Measurements from ENCODE around the gene DGAT2.
"Not testable (repeated sequence)": the region's sequence is repeated elsewhere in the genome, so short reads cannot be mapped to it uniquely, and the experiment has no call there.

DGAT2 gene

DNA sequence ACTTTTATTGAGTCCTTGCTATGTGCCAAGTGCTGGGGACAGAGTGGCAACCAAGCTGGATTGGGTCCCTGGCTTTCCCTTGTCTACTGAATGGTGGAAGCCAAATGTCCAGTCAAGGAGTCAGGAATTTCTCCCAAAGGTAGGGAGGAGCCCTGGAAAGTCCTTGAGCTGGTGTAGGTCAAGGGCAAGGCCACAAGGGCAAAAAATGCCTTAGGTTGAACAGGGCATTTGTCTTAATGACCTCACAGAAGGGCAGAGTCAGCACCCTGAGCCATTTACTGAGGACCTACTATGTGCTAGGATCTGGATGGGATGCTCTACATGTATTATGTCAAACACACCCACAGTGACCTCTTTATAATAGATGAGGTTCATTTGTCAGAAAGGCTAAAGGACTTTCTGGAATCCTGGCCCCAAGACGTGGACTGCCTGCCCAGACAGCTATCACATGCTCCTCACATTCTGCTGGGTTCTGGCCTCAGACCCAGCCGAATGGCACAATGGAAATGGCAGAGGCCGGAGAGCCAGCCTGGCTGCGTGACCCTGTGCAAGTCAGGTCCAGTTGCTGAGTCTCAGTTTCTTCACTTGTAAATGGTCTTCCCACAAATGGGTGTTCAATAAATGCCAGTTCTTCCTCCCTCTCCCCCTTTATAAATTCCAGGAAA, 33.3 kb upstream of the DGAT2 start:
- TF ChIP-seq, protein P1, sequence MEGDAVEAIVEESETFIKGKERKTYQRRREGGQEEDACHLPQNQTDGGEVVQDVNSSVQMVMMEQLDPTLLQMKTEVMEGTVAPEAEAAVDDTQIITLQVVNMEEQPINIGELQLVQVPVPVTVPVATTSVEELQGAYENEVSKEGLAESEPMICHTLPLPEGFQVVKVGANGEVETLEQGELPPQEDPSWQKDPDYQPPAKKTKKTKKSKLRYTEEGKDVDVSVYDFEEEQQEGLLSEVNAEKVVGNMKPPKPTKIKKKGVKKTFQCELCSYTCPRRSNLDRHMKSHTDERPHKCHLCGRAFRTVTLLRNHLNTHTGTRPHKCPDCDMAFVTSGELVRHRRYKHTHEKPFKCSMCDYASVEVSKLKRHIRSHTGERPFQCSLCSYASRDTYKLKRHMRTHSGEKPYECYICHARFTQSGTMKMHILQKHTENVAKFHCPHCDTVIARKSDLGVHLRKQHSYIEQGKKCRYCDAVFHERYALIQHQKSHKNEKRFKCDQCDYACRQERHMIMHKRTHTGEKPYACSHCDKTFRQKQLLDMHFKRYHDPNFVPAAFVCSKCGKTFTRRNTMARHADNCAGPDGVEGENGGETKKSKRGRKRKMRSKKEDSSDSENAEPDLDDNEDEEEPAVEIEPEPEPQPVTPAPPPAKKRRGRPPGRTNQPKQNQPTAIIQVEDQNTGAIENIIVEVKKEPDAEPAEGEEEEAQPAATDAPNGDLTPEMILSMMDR (IDR thresholded peaks at IDR 0.05; ENCODE audit: extremely low read depth, missing control alignments), result no peak
- no peak for DNase-seq (ENCODE audit: low spot score)

DNA sequence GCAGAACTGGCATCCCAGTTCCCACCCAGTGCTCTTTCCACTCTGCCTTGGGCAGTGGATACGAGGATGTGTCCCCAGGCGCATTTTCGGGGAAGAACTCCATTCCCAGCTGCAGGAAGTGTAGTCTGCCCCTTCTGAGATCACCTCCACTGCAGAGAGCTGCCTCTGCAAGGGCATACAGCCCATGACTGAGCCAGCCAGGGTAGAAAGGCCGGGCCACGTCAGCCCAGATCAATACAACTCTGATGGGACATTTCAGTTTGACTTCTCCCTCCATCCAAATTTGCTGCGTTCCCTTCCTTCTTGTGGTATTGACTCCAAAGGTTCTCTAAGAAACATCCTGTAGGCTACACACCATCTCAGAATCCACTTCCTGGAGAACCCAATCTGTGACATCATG, 31.3 kb upstream of the DGAT2 start:
- no peak for DNase-seq (ENCODE audit: low spot score)
- TF ChIP-seq, protein P1 (IDR thresholded peaks at IDR 0.05; ENCODE audit: extremely low read depth, missing control alignments), result no peak

DNA sequence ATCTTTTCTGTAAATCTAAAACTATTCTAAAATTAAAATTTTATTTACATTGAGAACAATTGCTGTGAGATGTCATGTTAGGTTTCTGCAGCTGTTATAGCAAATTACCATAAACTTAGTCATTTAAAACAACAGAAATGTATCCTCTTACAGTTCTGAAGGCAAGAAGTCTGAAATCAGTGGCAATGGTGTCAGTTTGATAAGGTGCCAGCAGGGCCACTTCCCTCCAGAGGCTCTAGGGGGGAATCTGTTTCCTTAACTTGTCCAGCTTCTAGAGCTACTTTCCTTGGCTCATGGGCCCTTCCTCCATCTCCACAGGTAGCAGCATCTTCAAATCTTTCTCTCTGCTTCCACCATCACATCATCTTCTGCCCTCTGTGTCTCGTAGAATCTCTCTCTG, 27.9 kb upstream of the DGAT2 start:
- TF ChIP-seq, protein P1 (IDR thresholded peaks at IDR 0.05; ENCODE audit: extremely low read depth, missing control alignments), result no peak
- no peak for DNase-seq (ENCODE audit: low spot score)

DNA sequence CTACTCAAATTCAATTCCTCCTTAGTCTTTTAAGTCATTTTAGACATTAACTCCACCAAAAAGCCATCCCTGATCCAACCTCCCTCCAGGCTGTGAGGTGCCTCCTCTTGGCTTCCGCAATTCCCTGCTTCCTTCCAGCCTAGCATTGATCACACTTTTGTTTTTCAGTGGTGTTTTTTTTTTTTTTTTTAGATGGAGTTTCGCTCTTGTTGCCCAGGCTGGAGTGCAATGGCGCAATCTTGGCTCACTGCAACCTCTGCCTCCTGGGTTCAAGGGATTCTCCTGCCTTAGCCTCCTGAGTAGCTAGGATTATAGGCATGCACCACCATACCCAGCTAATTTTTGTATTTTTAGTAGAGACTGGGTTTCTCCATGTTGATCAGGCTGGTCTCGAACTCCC, 25.4 kb upstream of the DGAT2 start:
- DNase-seq (ENCODE audit: low spot score), result not testable (repeated sequence)

DNA sequence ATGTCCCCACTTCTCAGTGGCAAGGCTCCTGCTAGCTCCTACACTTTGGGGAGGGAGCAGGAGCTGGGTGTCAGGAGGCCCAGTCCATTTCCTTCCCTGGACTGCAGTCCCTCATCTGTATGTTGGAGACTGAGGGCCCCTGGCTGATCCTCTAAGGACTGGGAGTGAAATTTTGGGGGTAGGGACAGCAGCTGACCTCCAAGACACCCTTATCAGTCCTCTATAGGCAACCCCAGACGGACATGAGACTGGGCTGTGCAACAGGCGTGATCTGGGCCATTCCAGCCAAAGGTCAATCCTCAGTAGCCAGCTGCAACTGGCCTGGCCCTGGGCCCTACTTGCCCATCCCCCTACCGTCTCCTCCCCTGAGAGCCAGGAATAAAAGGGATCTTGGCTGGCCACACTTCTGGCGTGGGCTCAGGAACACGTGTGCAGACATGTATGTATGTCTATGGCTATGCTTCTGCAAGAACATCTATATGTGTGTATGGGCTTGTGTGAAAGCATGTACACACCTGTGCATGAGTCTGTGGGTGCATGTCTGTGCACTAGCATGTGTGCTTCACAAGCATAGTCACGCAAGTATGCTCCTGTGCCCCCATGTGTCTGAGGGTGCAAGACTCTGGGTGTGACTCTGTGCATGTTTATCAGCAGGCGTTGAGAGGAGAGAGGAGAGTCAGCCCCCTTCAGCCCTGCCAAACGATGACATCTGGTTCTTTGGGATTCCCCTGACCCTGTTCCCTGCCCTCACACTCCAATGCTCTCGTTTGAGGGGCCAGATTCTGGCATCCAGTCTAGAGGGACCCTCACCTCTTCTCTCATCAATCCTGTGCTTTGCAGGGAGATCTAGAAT, 24.6 kb upstream of the DGAT2 start:
- TF ChIP-seq, protein P1 (IDR thresholded peaks at IDR 0.05; ENCODE audit: extremely low read depth, missing control alignments), result no peak
- DNase-seq (ENCODE audit: low spot score), result no peak

DNA sequence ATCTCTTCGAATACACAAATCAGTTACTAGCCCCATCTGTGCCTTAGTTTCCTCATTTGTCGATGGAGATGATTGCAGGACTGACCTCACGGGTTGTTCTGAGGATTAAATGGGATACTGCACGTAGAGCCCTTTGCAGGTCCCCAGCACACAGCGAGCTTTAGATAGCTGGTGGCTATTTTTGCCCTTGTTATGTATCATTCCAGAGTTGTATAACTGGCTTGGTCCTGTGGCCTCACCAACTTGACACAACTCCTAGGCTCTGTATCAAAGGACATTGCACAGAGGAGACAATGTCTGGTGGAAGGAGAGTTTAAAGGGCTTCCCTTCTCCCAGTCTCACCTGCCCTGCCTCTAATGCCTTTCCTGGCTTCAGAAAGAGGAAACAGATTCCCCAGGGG, 22.8 kb upstream of the DGAT2 start:
- TF ChIP-seq, protein P1 (IDR thresholded peaks at IDR 0.05; ENCODE audit: extremely low read depth, missing control alignments), result no peak
- no peak for DNase-seq (ENCODE audit: low spot score)

DNA sequence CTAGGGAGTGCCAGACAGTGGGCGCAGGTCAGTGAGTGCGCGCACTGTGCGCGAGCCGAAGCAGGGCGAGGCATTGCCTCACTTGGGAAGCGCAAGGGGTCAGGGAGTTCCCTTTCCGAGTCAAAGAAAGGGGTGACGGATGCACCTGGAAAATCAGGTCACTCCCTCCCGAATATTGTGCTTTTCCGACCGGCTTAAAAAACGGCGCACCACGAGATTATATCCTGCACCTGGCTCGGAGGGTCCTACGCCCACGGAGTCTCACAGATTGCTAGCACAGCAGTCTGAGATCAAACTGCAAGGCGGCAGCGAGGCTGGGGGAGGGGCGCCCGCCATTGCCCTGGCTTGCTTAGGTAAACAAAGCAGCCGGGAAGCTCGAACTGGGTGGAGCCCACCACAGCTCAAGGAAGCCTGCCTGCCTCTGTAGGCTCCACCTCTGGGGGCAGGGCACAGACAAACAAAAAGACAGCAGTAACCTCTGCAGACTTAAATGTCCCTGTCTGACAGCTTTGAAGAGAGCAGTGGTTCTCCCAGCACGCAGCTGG, 19.8 kb upstream of the DGAT2 start:
- not testable (repeated sequence) for DNase-seq (ENCODE audit: low spot score)

DNA sequence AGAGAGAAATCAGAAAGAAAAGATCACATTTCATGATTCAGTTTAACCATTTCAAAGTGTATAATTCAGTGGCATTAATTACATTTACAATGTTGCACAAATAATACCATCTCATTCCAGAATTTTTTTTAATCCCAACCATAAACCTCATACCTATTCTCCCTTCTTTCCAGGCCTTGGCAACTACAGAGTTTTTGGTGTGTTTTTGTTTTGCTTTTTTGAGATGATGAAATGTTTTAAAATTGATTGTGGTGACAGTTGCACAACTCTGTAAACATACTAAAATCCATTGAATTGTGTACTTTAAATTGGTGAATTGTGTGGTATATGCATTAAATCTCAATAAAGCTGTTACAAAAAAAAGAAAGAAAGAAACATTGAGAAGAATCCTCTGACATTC, 13.6 kb upstream of the DGAT2 start:
- not testable (repeated sequence) for DNase-seq (ENCODE audit: low spot score)

DNA sequence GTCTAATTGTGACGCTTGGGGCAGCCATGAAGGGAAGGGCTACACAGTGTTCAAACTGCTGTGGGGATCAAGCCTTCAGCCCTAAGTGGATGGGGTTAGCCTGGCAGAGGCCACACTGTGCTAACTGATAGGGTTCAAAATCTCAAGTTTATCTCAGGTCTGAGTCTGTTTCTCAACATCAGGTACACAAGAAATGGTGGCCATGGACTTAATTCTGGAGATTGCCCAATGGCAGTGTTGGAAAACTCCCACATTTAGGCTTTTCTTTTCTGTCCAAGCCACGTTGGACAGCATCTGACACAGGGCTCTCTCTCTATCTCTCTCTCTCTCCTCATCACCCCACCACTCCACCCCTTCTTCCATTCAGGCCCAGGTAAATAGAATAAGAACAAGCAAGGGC, 10.9 kb upstream of the DGAT2 start:
- DNase-seq (ENCODE audit: low spot score), result no peak
- TF ChIP-seq, protein P1 (IDR thresholded peaks at IDR 0.05; ENCODE audit: extremely low read depth, missing control alignments), result no peak

All from GM20000 (cell line).